Fibroblast of lung (primary cell): ENCODE data around the gene CHDH. TPM values are rescaled to one million over a fixed set of nuclear protein-coding genes. Genes with fewer than 3 reads are reported as not detected.
A peak's percentile ranks its signal among the peaks of the same experiment; 100 is the strongest.

Experiments used
- DNase-seq, 2 donors: peaks; one replicate each; pipeline versions ENCODE4 v3.0.0 to v3.0.0-alpha.2; 2010; ENCODE audit warnings: low read depth in 2 of 2
- H2AFZ ChIP-seq: 2 replicates; pipeline ENCODE4 v1.5.1; 2012; ENCODE audit warnings: low read length, control low read depth, inconsistent platforms
- H3K27ac ChIP-seq: 2 replicates; pipeline ENCODE4 v1.5.1; 2011; ENCODE audit warnings: low read length, control low read depth; ENCODE audit not compliant: insufficient read depth
- H3K27me3 ChIP-seq: 2 replicates; pipeline ENCODE4 v1.5.1; 2011; ENCODE audit warnings: mild to moderate bottlenecking, low read length; ENCODE audit not compliant: control insufficient read depth, insufficient read depth
- H3K36me3 ChIP-seq: 2 replicates; pipeline ENCODE4 v1.5.1; 2011; ENCODE audit warnings: low read length; ENCODE audit not compliant: control insufficient read depth, insufficient read depth
- H3K4me1 ChIP-seq: 2 replicates; pipeline ENCODE4 v1.5.1; 2011; ENCODE audit warnings: low read length; ENCODE audit not compliant: control insufficient read depth, insufficient read depth; ENCODE audit errors: extremely low read depth
- H3K4me2 ChIP-seq: 2 replicates; pipeline ENCODE4 v1.5.1; 2011; ENCODE audit warnings: low read length, control low read depth; ENCODE audit not compliant: insufficient read depth; ENCODE audit errors: extremely low read depth
- H3K4me3 ChIP-seq, 4 experiments: fragments of 200-600 bp in 1 of 4; sonication (generic) in 1 of 4; replicated peaks in 1 of 4; 2 replicates each; pipeline ENCODE4 v1.5.1; 2011 to 2016; ENCODE audit warnings: low read length in 4 of 4, low read depth in 3 of 4, mild to moderate bottlenecking in 3 of 4, control low read depth in 2 of 4, inconsistent platforms in 1 of 4, mixed read lengths in 1 of 4; ENCODE audit not compliant: insufficient read depth in 1 of 4; ENCODE audit errors: control extremely low read depth in 1 of 4
- H3K79me2 ChIP-seq: 2 replicates; pipeline ENCODE4 v1.5.1; 2012; ENCODE audit warnings: mild to moderate bottlenecking, low read length, inconsistent platforms; ENCODE audit not compliant: control insufficient read depth, insufficient read depth
- H3K9ac ChIP-seq: 2 replicates; pipeline ENCODE4 v1.5.1; 2011; ENCODE audit warnings: mild to moderate bottlenecking, low read length, control low read depth; ENCODE audit not compliant: insufficient read depth
- H3K9me3 ChIP-seq: 2 replicates; pipeline ENCODE4 v1.5.1; 2012; ENCODE audit warnings: low read depth, low read length; ENCODE audit not compliant: control insufficient read depth, insufficient read depth
- H4K20me1 ChIP-seq: 2 replicates; pipeline ENCODE4 v1.5.1; 2011; ENCODE audit warnings: low read length; ENCODE audit not compliant: control insufficient read depth, insufficient read depth; ENCODE audit errors: extremely low read depth
- CTCF ChIP-seq, 2 donors: IDR thresholded peaks in 1 of 2; conservative IDR thresholded peaks in 1 of 2; 1 replicate in 1 of 2; 2 replicates in 1 of 2; pipeline ENCODE4 v1.5.1; 2011 to 2012; ENCODE audit warnings: low read length in 2 of 2, control low read depth in 1 of 2, inconsistent platforms in 1 of 2, low read depth in 1 of 2, mild to moderate bottlenecking in 1 of 2
- EZH2 ChIP-seq: IDR thresholded peaks from 2 replicates; pipeline ENCODE4 v1.5.1; 2012; ENCODE audit warnings: low read length, control low read depth, mild to moderate bottlenecking; ENCODE audit errors: missing control alignments
- polyA plus RNA-seq, 2 donors: library from polyadenylated mRNA; depleted of rRNA in 1 of 2; stranded (reverse) in 1 of 2; unstranded in 1 of 2; fragments of >200 nt; gene quantifications; 2 replicates each; pipeline ENCODE4 v1.2.1, GENCODE V29; 2011 to 2012; ENCODE audit warnings: missing spikeins in 1 of 2
- total RNA-seq: library from RNA; depleted of rRNA; stranded (reverse); fragments of >200 nt; gene quantifications from 2 replicates; pipeline ENCODE4 v1.2.1, GENCODE V29; 2014

Gene CHDH
- total and polyA plus RNA-seq, 2 donors (not counting 1 experiment from before 2014, with no cell fraction given) = 0.23 to 0.83 TPM

GRCh38 chr3:53843195-53844177 lies 2.7 kb downstream of the CHDH start:
- Histone ChIP-seq H3K27me3 (peaks cover 33% of the 10 kb centered on the region), H3K9ac (no peak overlapping the region), H3K9me3 (no peaks in the 10 kb centered on the region), H3K4me2 (no peak overlapping the region), H3K4me3 (no peak overlapping the region), H3K79me2 (no peaks in the 10 kb centered on the region), H2AFZ (no peak overlapping the region), H4K20me1 (no peaks in the 10 kb centered on the region), H3K4me1 (no peaks in the 10 kb centered on the region), H3K36me3 (no peaks in the 10 kb centered on the region), H3K27ac (no peak overlapping the region)
- no peak for TF ChIP-seq CTCF (conservative IDR thresholded peaks at IDR 0.05 in 1 of 2, IDR thresholded peaks at IDR 0.05 in 1 of 2; ENCODE audit: low read depth in 1 of 2, low read length in 2 of 2)
- no peak for TF ChIP-seq EZH2
- DNase-seq = no peak

GRCh38 chr3:53842436-53843194 lies 3.6 kb downstream of the CHDH start:
- Histone ChIP-seq H3K9me3 (no peaks in the 10 kb centered on the region), H3K36me3 (no peaks in the 10 kb centered on the region), H4K20me1 (no peaks in the 10 kb centered on the region), H3K4me1 (no peaks in the 10 kb centered on the region), H3K4me2 (no peak overlapping the region), H3K9ac (no peak overlapping the region), H3K27me3 (peaks cover 26% of the 10 kb centered on the region), H3K4me3 (no peak overlapping the region), H2AFZ (no peak overlapping the region), H3K27ac (no peak overlapping the region), H3K79me2 (no peaks in the 10 kb centered on the region)
- TF ChIP-seq EZH2 = no peak
- peak in 1 of 2 donors; percentile 3 for TF ChIP-seq CTCF (conservative IDR thresholded peaks at IDR 0.05 in 1 of 2, IDR thresholded peaks at IDR 0.05 in 1 of 2; ENCODE audit: low read depth in 1 of 2, low read length in 2 of 2)
- peak in 1 of 2 donors; percentile 40 for DNase-seq

GRCh38 chr3:53841296-53841695 lies 4.9 kb downstream of the CHDH start:
- H3K4me1 ChIP-seq = no peaks in the 10 kb centered on the region
- no peak overlapping the region for H3K4me3 ChIP-seq
- DNase-seq = no peak
- H3K36me3 ChIP-seq = no peaks in the 10 kb centered on the region
- no peak overlapping the region for H3K4me2 ChIP-seq
- no peaks in the 10 kb centered on the region for H3K79me2 ChIP-seq
- no peak overlapping the region for H2AFZ ChIP-seq
- H4K20me1 ChIP-seq = no peaks in the 10 kb centered on the region
- TF ChIP-seq EZH2 (no peak), CTCF (conservative IDR thresholded peaks at IDR 0.05 in 1 of 2, IDR thresholded peaks at IDR 0.05 in 1 of 2; ENCODE audit: low read depth in 1 of 2, low read length in 2 of 2) (no peak)
- no peaks in the 10 kb centered on the region for H3K9me3 ChIP-seq
- no peak overlapping the region for H3K27ac ChIP-seq
- no peak overlapping the region for H3K9ac ChIP-seq
- H3K27me3 ChIP-seq = peaks cover 16% of the 10 kb centered on the region
